GM12878 (cell line): ENCODE data around the gene IL17RE. TPM values are rescaled to one million over a fixed set of nuclear protein-coding genes. Genes with fewer than 3 reads are reported as not detected.

ENCODE experiments used
- CBFB ChIP-seq: IDR thresholded peaks from 2 replicates; pipeline ENCODE4 v1.6.1; 2016; ENCODE audit warnings: antibody characterized with exemption, low read depth
- CHD4 ChIP-seq: fragments of 200-600 bp; sonication (generic); IDR thresholded peaks from 2 replicates; pipeline ENCODE4 v1.6.1; 2016; ENCODE audit warnings: mild to moderate bottlenecking
- CREM ChIP-seq: IDR thresholded peaks from 2 replicates; pipeline ENCODE4 v1.6.1; 2014; ENCODE audit warnings: antibody characterized with exemption, low read depth
- ETV6 ChIP-seq, 2 experiments: fragments of 450-650 bp in 1 of 2; IDR thresholded peaks in 1 of 2; conservative IDR thresholded peaks in 1 of 2; 2 replicates each; pipeline ENCODE4 v1.6.1; 2014; ENCODE audit warnings: antibody characterized with exemption in 1 of 2, borderline replicate concordance in 1 of 2, low read depth in 1 of 2, mild to moderate bottlenecking in 1 of 2, moderate library complexity in 1 of 2
- EZH2 ChIP-seq: IDR thresholded peaks from 2 replicates; pipeline ENCODE4 v1.6.1; 2012; ENCODE audit warnings: low read depth, mild to moderate bottlenecking, control low read depth, inconsistent platforms, low read length, borderline replicate concordance; ENCODE audit not compliant: control insufficient read depth
- HCFC1 ChIP-seq: fragments of 150-350 bp; IDR thresholded peaks from 2 replicates; pipeline ENCODE4 v1.6.1; 2014; ENCODE audit warnings: low read length
- HDAC2 ChIP-seq: fragments of 200-600 bp; sonication (generic); IDR thresholded peaks from 2 replicates; pipeline ENCODE4 v1.6.1; 2017
- IRF3 ChIP-seq: fragments of 450-650 bp; IDR thresholded peaks from 2 replicates; pipeline ENCODE4 v1.6.1; 2014; ENCODE audit warnings: mild to moderate bottlenecking
- KDM1A ChIP-seq: fragments of 200-600 bp; sonication (generic); IDR thresholded peaks from 2 replicates; pipeline ENCODE4 v1.6.1; 2016; ENCODE audit warnings: borderline replicate concordance
- MXI1 ChIP-seq: fragments of 150-350 bp; IDR thresholded peaks from 2 replicates; pipeline ENCODE4 v1.6.1; 2011; ENCODE audit warnings: low read depth, mild to moderate bottlenecking, inconsistent platforms, low read length, improper control_type of control experiment
- NFIC ChIP-seq: IDR thresholded peaks from 2 replicates; pipeline ENCODE4 v1.6.1; 2012; ENCODE audit warnings: low read depth, mild to moderate bottlenecking, inconsistent platforms, low read length, moderate library complexity
- PAX8 ChIP-seq: fragments of 450-650 bp; IDR thresholded peaks from 2 replicates; pipeline ENCODE4 v1.6.1; 2017; ENCODE audit warnings: mild to moderate bottlenecking, moderate library complexity
- POLR2A ChIP-seq: IDR thresholded peaks from 2 replicates; pipeline ENCODE4 v1.6.1; 2011; ENCODE audit warnings: low read depth, mild to moderate bottlenecking, low read length
- SIN3A ChIP-seq: IDR thresholded peaks from 2 replicates; pipeline ENCODE4 v1.6.1; 2012; ENCODE audit warnings: low read depth, low read length, improper control_type of control experiment
- SREBF1 ChIP-seq: IDR thresholded peaks from 2 replicates; pipeline ENCODE4 v1.6.1; 2012; ENCODE audit warnings: mild to moderate bottlenecking, low read length
- STAT3 ChIP-seq: IDR thresholded peaks from 2 replicates; pipeline ENCODE4 v1.6.1; 2011; ENCODE audit warnings: low read depth, low read length, improper control_type of control experiment
- TARDBP ChIP-seq: IDR thresholded peaks from 2 replicates; pipeline ENCODE4 v1.6.1; 2016; ENCODE audit warnings: borderline replicate concordance
- USF2 ChIP-seq: IDR thresholded peaks from 2 replicates; pipeline ENCODE4 v1.6.1; 2011; ENCODE audit warnings: low read depth, low read length, improper control_type of control experiment, borderline replicate concordance
- YY1 ChIP-seq: IDR thresholded peaks from 2 replicates; pipeline ENCODE4 v1.6.1; 2011; ENCODE audit warnings: low read depth, mild to moderate bottlenecking, low read length
- ZNF217 ChIP-seq: fragments of 450-650 bp; IDR thresholded peaks from 2 replicates; pipeline ENCODE4 v1.6.1; 2017; ENCODE audit warnings: antibody characterized with exemption, mild to moderate bottlenecking
- ZNF384 ChIP-seq: IDR thresholded peaks from 2 replicates; pipeline ENCODE4 v1.6.1; 2012; ENCODE audit warnings: low read depth, mild to moderate bottlenecking, low read length, improper control_type of control experiment, borderline replicate concordance
- polyA plus RNA-seq, 11 experiments: library from polyadenylated mRNA; depleted of rRNA in 4 of 11; unstranded in 6 of 11; stranded (reverse) in 5 of 11; fragments of >200 nt; fragmentation: Nextera tagmentation in 4 of 11; fragmentation: Illumina TruSeq in 1 of 11; extraction: Ambion mirVana in 4 of 11; extraction: Trizol in 1 of 11; gene quantifications; 1 replicate in 1 of 11; 2 replicates in 10 of 11; pipeline versions ENCODE4 v1.2.1 to v1.2.3, GENCODE V29; 2011 to 2016; ENCODE audit warnings: inconsistent platforms in 2 of 11, missing spikeins in 2 of 11, low read depth in 1 of 11
- total RNA-seq, 4 experiments: library from RNA; depleted of rRNA in 3 of 4; stranded (reverse); fragments of >200 nt in 3 of 4; fragmentation: Illumina TruSeq in 1 of 4; extraction: Trizol in 1 of 4; gene quantifications; 2 replicates each; pipeline versions ENCODE4 v1.2.1 to v1.2.3, GENCODE V29; 2013 to 2021
- TF ChIP-seq, protein P1 (sequence below): fragments of 450-650 bp; formaldehyde crosslinking; IDR thresholded peaks from 2 replicates; pipeline ENCODE4 v1.5.0; 2022; ENCODE audit warnings: mild to moderate bottlenecking, missing genetic modification characterization
- TF ChIP-seq, protein P2 (sequence below): IDR thresholded peaks from 2 replicates; pipeline ENCODE4 v1.6.1; 2012; ENCODE audit warnings: low read length, inconsistent platforms

The IL17RE gene
- total and polyA plus RNA-seq, 10 of the 15 experiments (the other 5 are each of a cell fraction or from before 2014, with no cell fraction given), result 0.04 to 0.51 (median 0.12) TPM; not detected in 2

DNA sequence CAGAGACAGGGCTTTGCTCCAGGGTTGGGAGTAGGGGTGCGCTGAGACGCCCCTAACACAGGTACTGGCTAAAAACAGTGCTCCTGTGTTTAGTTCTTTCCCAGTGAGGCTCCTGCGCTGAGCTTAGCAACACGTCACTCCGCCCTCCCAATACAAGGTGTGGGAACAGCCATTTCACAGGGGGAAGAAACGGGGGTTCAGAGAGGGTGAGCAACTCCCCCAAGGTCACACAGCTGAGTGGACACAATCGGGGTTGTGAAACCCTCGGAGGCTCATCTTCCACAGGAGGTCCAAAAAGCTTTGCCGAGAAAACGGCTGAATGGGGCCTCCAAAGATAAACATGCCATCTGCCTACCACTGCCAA lies 48.9 kb downstream of the IL17RE start (continued):
- TF ChIP-seq ETV6 (conservative IDR thresholded peaks at IDR 0.05 in 1 of 2, IDR thresholded peaks at IDR 0.05 in 1 of 2; ENCODE audit: borderline replicate concordance in 1 of 2, low read depth in 1 of 2), result no peak
- no peak for TF ChIP-seq KDM1A
- TF ChIP-seq NFIC, result 0 out of 2 replicates have a peak, but pooled peaks have one; percentile 15
- TF ChIP-seq POLR2A, result no peak
- TF ChIP-seq HDAC2, result no peak
- no peak for TF ChIP-seq PAX8
- TF ChIP-seq TARDBP, result no peak
- TF ChIP-seq ZNF217, result peak; percentile 49; the same call in 1 of the 2 replicates
- TF ChIP-seq CHD4, result no peak
- TF ChIP-seq, protein P1, sequence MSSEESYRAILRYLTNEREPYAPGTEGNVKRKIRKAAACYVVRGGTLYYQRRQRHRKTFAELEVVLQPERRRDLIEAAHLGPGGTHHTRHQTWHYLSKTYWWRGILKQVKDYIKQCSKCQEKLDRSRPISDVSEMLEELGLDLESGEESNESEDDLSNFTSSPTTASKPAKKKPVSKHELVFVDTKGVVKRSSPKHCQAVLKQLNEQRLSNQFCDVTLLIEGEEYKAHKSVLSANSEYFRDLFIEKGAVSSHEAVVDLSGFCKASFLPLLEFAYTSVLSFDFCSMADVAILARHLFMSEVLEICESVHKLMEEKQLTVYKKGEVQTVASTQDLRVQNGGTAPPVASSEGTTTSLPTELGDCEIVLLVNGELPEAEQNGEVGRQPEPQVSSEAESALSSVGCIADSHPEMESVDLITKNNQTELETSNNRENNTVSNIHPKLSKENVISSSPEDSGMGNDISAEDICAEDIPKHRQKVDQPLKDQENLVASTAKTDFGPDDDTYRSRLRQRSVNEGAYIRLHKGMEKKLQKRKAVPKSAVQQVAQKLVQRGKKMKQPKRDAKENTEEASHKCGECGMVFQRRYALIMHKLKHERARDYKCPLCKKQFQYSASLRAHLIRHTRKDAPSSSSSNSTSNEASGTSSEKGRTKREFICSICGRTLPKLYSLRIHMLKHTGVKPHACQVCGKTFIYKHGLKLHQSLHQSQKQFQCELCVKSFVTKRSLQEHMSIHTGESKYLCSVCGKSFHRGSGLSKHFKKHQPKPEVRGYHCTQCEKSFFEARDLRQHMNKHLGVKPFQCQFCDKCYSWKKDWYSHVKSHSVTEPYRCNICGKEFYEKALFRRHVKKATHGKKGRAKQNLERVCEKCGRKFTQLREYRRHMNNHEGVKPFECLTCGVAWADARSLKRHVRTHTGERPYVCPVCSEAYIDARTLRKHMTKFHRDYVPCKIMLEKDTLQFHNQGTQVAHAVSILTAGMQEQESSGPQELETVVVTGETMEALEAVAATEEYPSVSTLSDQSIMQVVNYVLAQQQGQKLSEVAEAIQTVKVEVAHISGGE (CRISPR knock-in tag), result no peak
- TF ChIP-seq CREM, result no peak; the same call in 1 of the 2 replicates
- 0 out of 2 replicates have a peak, but pooled peaks have one; percentile 8 for TF ChIP-seq SIN3A
- no peak for TF ChIP-seq HCFC1
- TF ChIP-seq MXI1, result no peak
- no peak for TF ChIP-seq EZH2
- no peak for TF ChIP-seq YY1
- no peak for TF ChIP-seq SREBF1
- TF ChIP-seq STAT3, result no peak
- no peak for TF ChIP-seq USF2
- no peak for TF ChIP-seq IRF3
- no peak for TF ChIP-seq ZNF384
- TF ChIP-seq, protein P2, sequence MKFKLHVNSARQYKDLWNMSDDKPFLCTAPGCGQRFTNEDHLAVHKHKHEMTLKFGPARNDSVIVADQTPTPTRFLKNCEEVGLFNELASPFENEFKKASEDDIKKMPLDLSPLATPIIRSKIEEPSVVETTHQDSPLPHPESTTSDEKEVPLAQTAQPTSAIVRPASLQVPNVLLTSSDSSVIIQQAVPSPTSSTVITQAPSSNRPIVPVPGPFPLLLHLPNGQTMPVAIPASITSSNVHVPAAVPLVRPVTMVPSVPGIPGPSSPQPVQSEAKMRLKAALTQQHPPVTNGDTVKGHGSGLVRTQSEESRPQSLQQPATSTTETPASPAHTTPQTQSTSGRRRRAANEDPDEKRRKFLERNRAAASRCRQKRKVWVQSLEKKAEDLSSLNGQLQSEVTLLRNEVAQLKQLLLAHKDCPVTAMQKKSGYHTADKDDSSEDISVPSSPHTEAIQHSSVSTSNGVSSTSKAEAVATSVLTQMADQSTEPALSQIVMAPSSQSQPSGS, result no peak
- no peak for TF ChIP-seq CBFB
